ACHN (cell line): ENCODE data around the gene AGAP6.
"Not testable (repeated sequence)": the region's sequence is repeated elsewhere in the genome, so short reads cannot be mapped to it uniquely, and the experiment has no call there.

Experiments
- DNase-seq: peaks from one replicate; pipeline ENCODE4 v3.0.0-alpha.2; 2015
- in situ Hi-C: cut with HindIII; loops from 2 replicates; pipeline ENCODE4 v1.10.0; 2017; ENCODE audit warnings: low sequenced_read_pairs, low pct_ligation_motif_present, low pct_unique_long_range_greater_than_20kb

The AGAP6 gene

GRCh38 chr10:50020451-50021024 lies 32.3 kb downstream of the AGAP6 start:
- DNase-seq, in situ Hi-C loops: not testable (repeated sequence)

- in situ Hi-C loops: no loop called here
- DNase-seq: no peak
These were observed 33.4 kb downstream of the AGAP6 start for GRCh38 chr10:50021646-50022045.

GRCh38 chr10:50024716-50025383 lies 36.6 kb downstream of the AGAP6 start:
- DNase-seq, in situ Hi-C loops: not testable (repeated sequence)

DNA sequence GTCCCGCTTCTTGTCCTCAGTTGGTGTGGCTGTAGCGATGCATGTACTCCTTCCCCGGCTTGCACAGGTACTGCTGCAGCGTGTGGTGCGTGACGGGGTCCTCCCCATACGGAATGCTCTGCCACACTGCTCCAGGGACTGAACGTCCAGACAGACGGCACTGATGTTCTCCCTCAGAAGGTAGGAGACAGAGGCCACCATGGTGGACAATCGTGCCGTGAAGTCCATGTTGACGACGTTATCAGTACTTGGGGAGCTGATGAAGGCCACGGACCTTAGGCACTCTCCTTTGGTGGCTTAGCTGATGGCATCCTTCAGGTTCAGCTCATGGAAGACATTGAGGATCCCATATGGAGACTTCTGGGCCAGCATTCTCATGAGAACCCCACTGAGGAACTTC lies 37.4 kb downstream of the AGAP6 start:
- in situ Hi-C loops: no loop called here
- DNase-seq: no peak

- in situ Hi-C loops: no loop called here
- no peak for DNase-seq
These were observed 39.0 kb downstream of the AGAP6 start for GRCh38 chr10:50027195-50027594.

DNA sequence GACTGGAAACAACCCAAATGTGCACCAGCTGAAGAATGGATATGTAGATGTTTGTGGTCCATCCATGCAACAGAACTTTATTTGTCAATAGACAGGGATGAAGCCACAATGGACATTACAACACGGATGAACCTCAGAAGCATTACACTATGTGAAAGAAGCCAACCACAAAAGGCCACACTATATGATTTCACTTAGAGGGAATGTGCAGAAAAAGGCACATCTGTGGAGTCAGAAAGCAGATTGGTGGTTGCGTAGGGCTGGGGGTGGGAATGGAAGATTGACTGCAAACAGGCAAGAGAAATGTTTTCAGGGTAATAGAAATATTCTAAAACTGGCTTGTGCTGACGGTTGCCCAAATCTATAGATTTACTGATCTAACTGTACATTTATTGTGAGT lies 45.3 kb downstream of the AGAP6 start:
- DNase-seq: no peak
- in situ Hi-C loops: no loop called here

DNA sequence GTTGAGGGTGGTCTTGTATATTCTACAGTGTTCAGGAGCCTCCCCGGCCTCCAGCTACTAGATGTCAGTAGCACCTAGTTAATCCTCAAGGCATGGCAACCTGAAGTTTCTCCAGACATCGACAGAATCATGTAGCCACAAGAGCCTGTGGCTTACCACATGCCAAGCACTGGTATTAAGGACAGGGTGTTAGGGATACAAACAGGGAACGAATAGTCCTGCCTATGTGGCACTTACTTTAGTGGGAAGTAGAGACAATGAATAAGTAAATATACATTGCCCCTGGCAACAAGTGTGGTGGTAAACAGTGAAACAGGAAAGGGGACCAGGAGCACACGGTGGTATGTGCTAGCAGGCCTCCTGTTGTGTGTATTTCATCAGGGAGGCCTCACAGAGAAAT lies 47.1 kb downstream of the AGAP6 start:
- DNase-seq, in situ Hi-C loops: not testable (repeated sequence)

- no peak for DNase-seq
- in situ Hi-C loops: no loop called here
These were observed 56.9 kb downstream of the AGAP6 start for GRCh38 chr10:50044941-50045664.

- DNase-seq, in situ Hi-C loops: not testable (repeated sequence)
These were observed 58.3 kb downstream of the AGAP6 start for GRCh38 chr10:50046457-50046856.

GRCh38 chr10:50047594-50047993 lies 59.4 kb downstream of the AGAP6 start:
- DNase-seq, in situ Hi-C loops: not testable (repeated sequence)

DNA sequence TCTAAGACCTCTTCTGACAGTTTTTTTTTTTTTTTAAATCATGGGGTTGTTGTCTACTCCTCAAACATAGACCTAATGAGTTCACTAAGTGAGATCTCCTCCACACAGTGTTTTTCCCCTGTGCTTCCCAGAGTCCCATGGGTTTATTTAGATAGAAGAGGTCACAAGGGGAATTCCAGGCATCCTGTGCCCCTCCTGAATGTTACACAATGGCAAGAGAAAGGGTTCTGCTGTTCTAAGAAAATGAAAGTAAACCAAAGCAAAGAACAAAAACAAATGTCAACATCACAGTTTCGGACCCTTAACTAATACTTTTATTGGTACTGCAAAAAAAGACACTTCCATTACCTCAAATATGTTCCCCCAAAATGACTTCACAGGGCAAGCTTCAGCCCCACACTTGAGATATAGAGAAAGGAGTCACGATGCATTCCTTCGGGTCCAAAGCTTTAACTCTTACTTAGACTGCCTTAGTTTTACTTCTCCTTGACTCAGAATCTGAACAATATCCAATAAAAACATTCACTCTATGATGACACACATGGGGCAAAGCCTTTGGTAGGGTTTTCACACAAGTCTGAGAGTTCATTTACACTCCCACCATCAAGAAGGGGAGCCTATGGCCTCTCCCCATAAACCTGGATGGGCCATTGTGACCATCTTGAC lies 63.9 kb downstream of the AGAP6 start:
- in situ Hi-C loops: not testable (repeated sequence)
- peak; percentile 14 for DNase-seq

DNA sequence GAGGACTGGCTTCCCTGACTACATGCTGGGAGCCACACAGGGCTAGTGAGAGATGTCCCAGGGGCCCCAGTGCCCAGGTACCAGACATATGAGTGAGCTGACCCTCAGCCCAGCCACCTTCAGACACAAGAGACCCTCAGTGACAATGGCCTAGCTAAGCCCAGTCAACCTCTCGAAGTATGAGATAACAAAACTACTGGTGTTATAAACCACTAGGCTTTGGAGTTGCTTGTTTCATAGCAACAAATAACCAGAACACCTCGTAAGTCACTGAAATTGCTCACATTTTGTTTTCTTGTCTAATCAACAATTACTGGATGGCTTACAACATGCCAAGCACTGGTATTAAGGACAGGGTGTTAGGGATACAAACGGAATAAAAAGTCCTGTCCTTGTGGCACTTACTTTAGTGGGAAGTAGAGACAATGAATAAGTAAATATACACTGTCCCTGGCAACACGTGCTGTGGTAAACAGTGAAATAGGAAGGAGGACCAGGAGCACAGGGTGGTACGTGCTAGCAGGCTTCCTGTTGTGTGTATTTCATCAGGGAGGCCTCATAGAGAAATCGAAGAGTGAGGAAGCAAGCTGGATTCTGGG lies 64.7 kb downstream of the AGAP6 start:
- DNase-seq, in situ Hi-C loops: not testable (repeated sequence)

GRCh38 chr10:50055494-50056292 lies 67.5 kb downstream of the AGAP6 start:
- DNase-seq, in situ Hi-C loops: not testable (repeated sequence)

DNA sequence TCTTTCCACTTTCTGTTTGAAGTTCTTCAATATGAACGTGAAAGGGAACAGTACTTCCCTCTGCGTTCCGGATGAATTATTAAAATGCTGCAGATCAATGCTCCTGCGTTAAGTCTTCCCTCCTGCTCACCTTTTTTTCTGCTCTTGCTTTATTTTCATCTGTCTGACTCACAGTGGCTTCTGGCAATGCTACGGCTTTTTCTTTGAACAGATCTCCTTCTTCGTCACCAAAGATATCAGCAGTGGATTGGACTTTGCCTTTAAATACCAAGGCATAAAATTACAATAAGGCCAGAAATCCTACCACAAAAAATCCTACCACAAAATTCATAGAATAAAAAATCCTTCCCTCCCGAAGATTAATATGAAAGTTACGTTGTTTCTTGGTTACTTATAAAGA lies 68.4 kb downstream of the AGAP6 start:
- DNase-seq, in situ Hi-C loops: not testable (repeated sequence)

DNA sequence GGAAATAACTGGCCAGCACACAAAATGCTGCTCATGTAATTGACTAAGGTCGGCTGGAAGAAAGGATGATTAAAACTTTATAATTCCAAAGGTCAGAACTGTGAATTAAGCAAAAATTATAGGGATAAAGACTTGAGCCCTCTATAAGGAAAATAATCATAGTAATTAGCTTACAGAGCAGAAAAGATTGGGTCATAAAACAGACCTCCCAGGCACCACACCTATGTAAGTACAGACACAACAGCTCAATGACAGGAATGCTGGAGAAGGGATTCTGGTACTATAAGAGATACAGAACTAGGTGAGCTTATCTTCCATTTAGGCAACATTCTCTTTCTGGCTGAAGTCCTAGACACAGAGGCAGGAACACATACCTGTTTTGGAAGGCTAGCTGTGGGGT lies 70.5 kb downstream of the AGAP6 start:
- DNase-seq, in situ Hi-C loops: not testable (repeated sequence)

DNA sequence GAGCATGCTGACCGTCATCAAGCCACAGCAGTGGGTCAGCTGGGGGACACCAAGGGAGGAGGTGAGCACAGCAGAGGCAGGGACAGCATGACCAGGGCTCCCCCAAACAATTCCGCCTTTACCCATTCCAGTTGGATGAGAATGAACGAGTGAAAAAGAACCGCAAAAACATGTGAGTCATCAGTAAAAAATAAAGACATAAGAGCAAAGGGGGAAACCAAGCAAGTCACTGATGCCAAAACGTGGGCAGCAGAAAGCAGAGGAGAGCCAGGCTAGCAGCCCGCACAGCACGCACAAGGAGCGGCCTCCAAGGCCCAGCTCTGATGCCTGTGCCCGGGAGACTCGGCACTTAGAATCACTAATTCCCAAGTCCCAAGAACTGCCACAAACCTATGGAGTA lies 71.7 kb downstream of the AGAP6 start:
- not testable (repeated sequence) for DNase-seq

More for the DNA sequence above, 71.7 kb downstream of the AGAP6 start:
- in situ Hi-C loops: not testable (repeated sequence)
